Uterus (tissue), 2 donors: ENCODE results near the gene CYP11A1.

ENCODE experiments used
- CTCF ChIP-seq, 4 experiments: fragments of 200-600 bp in 2 of 4; fragments of 450-650 bp in 2 of 4; sonication (generic) in 2 of 4; IDR thresholded peaks; one replicate each; pipeline ENCODE4 v1.5.1; 2016 to 2019; ENCODE audit warnings: antibody characterized with exemption in 4 of 4, mild to moderate bottlenecking in 2 of 4, moderate library complexity in 1 of 4
- POLR2A ChIP-seq, 2 donors: fragments of 450-650 bp; IDR thresholded peaks; one replicate each; pipeline ENCODE4 v1.6.1; 2016; ENCODE audit warnings: antibody characterized with exemption in 2 of 2, mild to moderate bottlenecking in 1 of 2, moderate library complexity in 1 of 2

- no peak for TF ChIP-seq CTCF (IDR thresholded peaks at IDR 0.05)
- no peak for TF ChIP-seq POLR2A (IDR thresholded peaks at IDR 0.05)
Measured at GRCh38 chr15:74406517-74406916, 39.1 kb upstream of the CYP11A1 start.
